Measurements from ENCODE around the gene LPP.
"Not testable (repeated sequence)": the region's sequence is repeated elsewhere in the genome, so short reads cannot be mapped to it uniquely, and the experiment has no call there.

LPP gene

DNA sequence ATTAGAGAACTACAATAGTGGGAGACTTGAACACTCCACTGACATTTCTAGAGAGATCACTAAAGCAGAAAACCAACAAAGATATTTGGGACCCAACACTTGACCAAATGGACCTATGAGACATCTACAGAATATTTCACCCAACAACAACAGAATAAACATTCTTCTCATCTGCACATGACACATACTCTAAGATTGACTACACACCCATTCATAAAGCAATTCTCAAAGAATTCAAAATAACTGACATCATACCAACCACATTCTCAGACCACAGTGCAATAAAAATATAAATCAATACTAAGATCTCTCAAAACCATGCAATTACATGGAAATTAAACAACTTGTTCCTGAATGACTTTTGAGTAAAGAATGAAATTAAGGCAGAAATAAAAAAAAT, 473.7 kb downstream of the LPP start:
- Histone ChIP-seq H3K27me3 (ENCODE audit: insufficient read depth, poor library complexity, severe bottlenecking) (no peaks in the 10 kb centered on the region), H3K4me3 (replicated peaks; ENCODE audit: insufficient read depth, low read length) (no peak overlapping the region), H3K27ac (replicated peaks) (no peak overlapping the region)
- DNase-seq (ENCODE audit: low read depth in 1 of 2, low spot score in 1 of 2): no peak
- no peak for TF ChIP-seq SPI1 (IDR thresholded peaks at IDR 0.05; ENCODE audit: borderline replicate concordance, low read depth)
- TF ChIP-seq POLR2AphosphoS5 (IDR thresholded peaks at IDR 0.05; ENCODE audit: low read depth): no peak

DNA sequence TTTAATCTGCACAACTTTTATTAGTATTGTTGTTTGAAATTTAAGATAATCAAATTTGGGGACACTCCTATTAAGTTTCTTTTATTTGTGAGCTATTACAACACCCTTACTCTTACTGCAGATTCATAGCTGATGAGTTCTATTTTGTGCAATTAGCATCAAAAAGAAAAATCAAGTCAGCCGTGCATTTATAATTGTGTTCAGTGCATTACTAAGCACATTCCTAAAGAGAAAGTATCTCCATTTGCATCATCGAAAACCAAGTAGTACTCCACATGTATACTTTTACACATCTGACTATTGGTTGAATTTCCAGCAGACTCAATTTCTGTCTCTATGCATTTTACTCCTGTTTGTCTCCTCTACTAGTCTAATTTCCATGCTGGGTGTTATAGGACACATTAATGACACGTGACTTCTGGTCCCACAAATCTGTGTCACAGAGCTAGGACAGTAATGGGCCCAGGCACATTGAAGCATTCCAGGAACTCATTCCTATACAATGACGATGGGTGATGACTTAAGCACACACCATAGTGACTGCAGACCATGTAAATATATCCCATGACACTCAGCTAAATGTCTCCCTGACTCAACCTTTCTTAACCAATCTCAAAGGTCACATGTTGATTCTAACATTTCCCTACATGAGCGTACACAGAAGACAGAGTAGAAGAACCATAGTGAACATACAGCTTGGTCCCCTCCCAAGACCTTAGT, 477.5 kb downstream of the LPP start:
- no peak for DNase-seq (ENCODE audit: low read depth in 1 of 2, low spot score in 1 of 2)

DNA sequence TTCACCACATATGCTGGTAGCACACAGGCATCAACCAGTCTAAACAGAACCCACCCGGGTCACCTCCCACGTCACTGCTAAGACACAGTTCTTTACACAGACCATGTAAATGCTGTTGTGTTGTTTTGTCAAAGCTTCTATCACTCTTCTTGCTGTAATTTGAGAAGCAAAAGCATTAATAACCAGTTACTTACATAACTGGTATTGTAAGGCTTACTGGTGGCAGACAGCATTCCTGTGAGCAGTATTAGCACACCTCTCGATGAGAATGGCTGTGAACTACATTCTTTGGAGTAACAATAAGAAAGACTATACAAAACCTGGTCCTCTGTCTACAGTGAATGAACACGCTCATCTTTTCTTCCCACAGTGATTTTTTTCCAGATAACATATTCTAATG, 479.2 kb downstream of the LPP start:
- DNase-seq (ENCODE audit: low read depth in 1 of 2, low spot score in 1 of 2): no peak
- H3K4me3 ChIP-seq (replicated peaks; ENCODE audit: insufficient read depth, low read length): no peak overlapping the region
- no peaks in the 10 kb centered on the region for H3K27me3 ChIP-seq (ENCODE audit: insufficient read depth, poor library complexity, severe bottlenecking)
- H3K27ac ChIP-seq (replicated peaks): no peak overlapping the region
- TF ChIP-seq POLR2AphosphoS5 (IDR thresholded peaks at IDR 0.05; ENCODE audit: low read depth): no peak
- TF ChIP-seq, protein P1, sequence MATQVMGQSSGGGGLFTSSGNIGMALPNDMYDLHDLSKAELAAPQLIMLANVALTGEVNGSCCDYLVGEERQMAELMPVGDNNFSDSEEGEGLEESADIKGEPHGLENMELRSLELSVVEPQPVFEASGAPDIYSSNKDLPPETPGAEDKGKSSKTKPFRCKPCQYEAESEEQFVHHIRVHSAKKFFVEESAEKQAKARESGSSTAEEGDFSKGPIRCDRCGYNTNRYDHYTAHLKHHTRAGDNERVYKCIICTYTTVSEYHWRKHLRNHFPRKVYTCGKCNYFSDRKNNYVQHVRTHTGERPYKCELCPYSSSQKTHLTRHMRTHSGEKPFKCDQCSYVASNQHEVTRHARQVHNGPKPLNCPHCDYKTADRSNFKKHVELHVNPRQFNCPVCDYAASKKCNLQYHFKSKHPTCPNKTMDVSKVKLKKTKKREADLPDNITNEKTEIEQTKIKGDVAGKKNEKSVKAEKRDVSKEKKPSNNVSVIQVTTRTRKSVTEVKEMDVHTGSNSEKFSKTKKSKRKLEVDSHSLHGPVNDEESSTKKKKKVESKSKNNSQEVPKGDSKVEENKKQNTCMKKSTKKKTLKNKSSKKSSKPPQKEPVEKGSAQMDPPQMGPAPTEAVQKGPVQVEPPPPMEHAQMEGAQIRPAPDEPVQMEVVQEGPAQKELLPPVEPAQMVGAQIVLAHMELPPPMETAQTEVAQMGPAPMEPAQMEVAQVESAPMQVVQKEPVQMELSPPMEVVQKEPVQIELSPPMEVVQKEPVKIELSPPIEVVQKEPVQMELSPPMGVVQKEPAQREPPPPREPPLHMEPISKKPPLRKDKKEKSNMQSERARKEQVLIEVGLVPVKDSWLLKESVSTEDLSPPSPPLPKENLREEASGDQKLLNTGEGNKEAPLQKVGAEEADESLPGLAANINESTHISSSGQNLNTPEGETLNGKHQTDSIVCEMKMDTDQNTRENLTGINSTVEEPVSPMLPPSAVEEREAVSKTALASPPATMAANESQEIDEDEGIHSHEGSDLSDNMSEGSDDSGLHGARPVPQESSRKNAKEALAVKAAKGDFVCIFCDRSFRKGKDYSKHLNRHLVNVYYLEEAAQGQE (IDR thresholded peaks at IDR 0.05; ENCODE audit: insufficient replicate concordance, low read depth): no peak
- no peak for TF ChIP-seq GABPA (IDR thresholded peaks at IDR 0.05; ENCODE audit: low read depth)
- TF ChIP-seq SPI1 (IDR thresholded peaks at IDR 0.05; ENCODE audit: borderline replicate concordance, low read depth): no peak
- TF ChIP-seq, protein P2, sequence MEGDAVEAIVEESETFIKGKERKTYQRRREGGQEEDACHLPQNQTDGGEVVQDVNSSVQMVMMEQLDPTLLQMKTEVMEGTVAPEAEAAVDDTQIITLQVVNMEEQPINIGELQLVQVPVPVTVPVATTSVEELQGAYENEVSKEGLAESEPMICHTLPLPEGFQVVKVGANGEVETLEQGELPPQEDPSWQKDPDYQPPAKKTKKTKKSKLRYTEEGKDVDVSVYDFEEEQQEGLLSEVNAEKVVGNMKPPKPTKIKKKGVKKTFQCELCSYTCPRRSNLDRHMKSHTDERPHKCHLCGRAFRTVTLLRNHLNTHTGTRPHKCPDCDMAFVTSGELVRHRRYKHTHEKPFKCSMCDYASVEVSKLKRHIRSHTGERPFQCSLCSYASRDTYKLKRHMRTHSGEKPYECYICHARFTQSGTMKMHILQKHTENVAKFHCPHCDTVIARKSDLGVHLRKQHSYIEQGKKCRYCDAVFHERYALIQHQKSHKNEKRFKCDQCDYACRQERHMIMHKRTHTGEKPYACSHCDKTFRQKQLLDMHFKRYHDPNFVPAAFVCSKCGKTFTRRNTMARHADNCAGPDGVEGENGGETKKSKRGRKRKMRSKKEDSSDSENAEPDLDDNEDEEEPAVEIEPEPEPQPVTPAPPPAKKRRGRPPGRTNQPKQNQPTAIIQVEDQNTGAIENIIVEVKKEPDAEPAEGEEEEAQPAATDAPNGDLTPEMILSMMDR (IDR thresholded peaks at IDR 0.05; ENCODE audit: insufficient read depth, low read length): no peak

More for the DNA sequence above, 477.5 kb downstream of the LPP start:
- Histone ChIP-seq H3K4me3 (replicated peaks; ENCODE audit: insufficient read depth, low read length) (no peak overlapping the region), H3K27me3 (ENCODE audit: insufficient read depth, poor library complexity, severe bottlenecking) (no peaks in the 10 kb centered on the region), H3K27ac (replicated peaks) (no peak overlapping the region)
- TF ChIP-seq POLR2AphosphoS5 (IDR thresholded peaks at IDR 0.05; ENCODE audit: low read depth): no peak
- no peak for TF ChIP-seq GABPA (IDR thresholded peaks at IDR 0.05; ENCODE audit: low read depth)

DNA sequence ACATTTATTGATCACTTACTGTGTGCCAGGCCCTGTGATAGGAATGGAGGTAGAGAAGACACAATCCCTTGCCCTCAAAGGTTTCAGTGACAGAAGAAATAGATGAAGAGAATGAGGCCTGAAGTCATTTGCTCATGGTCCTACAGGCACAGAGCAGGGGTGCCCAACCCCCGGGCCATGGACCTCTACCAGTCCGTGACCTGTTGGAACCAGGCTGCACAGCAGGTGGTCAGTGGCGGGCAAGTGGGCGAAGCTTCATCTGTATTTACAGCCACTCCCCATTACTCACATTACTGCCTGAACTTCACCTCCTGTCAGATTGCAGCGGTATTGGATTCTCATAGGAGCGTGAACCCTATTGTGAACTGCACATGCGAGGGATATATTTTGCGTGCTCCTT, 480.3 kb downstream of the LPP start:
- DNase-seq (ENCODE audit: low read depth in 1 of 2, low spot score in 1 of 2): no peak
- no peak for TF ChIP-seq POLR2AphosphoS5 (IDR thresholded peaks at IDR 0.05; ENCODE audit: low read depth)
- TF ChIP-seq, protein P1 (IDR thresholded peaks at IDR 0.05; ENCODE audit: insufficient replicate concordance, low read depth): no peak
- no peak for TF ChIP-seq SPI1 (IDR thresholded peaks at IDR 0.05; ENCODE audit: borderline replicate concordance, low read depth)
- Histone ChIP-seq H3K27ac (replicated peaks) (no peak overlapping the region), H3K27me3 (ENCODE audit: insufficient read depth, poor library complexity, severe bottlenecking) (no peaks in the 10 kb centered on the region), H3K4me3 (replicated peaks; ENCODE audit: insufficient read depth, low read length) (no peak overlapping the region)

DNA sequence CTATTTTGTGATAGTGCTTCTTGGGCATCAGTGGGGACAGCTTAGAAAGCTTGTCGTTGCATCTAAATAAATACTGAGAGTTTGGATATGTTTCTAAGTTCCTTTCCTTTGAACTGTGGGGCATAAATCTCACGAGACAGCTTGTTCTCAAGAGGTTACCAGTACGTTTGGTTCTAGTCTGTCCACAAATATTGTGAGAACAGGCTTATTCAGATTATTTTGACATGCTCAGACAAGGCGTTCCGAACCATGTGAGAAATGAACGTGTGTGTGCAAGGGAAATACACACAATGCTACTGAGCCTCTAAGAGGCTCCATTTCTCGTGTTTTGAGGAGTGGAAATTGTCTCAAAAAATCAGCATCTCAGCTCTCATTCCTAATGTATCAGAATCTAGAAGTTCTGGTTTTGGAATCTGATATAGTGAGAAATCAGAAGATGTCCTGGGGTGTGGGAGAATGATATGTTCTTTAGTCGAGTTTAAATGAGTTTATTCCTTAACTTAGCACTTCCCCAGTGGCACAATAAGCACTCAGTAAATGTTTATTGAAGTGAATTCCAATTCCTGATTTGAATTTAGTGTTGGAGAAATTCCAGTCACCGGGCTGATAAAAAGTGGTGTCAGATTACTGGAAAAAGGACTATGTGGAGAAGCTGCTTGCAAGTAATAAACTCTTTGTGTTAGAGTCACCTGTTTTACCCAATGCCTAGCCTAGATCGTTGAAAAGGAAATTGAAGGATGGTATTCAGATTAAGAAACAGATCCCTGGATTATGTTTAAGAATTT, 481.5 kb downstream of the LPP start:
- no peaks in the 10 kb centered on the region for H3K27me3 ChIP-seq (ENCODE audit: insufficient read depth, poor library complexity, severe bottlenecking)
- no peak overlapping the region for H3K27ac ChIP-seq (replicated peaks)
- TF ChIP-seq, protein P2 (IDR thresholded peaks at IDR 0.05; ENCODE audit: insufficient read depth, low read length): no peak
- TF ChIP-seq SPI1 (IDR thresholded peaks at IDR 0.05; ENCODE audit: borderline replicate concordance, low read depth) (no peak), POLR2AphosphoS5 (IDR thresholded peaks at IDR 0.05; ENCODE audit: low read depth) (no peak), GABPA (IDR thresholded peaks at IDR 0.05; ENCODE audit: low read depth) (no peak)
- TF ChIP-seq, protein P1 (IDR thresholded peaks at IDR 0.05; ENCODE audit: insufficient replicate concordance, low read depth): no peak
- H3K4me3 ChIP-seq (replicated peaks; ENCODE audit: insufficient read depth, low read length): no peak overlapping the region
- DNase-seq (ENCODE audit: low read depth in 1 of 2, low spot score in 1 of 2): no peak

DNA sequence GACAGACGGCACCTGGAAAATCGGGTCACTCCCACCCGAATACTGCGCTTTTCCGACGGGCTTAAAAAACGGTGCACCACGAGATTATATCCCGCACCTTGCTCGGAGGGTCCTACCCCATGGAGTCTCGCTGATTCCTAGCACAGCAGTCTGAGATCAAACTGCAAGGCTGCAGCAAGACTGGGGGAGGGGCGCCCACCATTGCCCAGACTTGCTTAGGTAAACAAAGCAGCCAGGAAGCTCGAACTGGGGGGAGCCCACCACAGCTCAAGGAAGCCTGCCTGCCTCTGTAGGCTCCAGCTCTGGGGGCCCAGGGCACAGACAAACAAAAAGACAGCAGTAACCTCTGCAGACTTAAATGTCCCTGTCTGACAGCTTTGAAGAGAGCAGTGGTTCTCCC, 482.3 kb downstream of the LPP start:
- H3K27ac ChIP-seq (replicated peaks): not testable (repeated sequence)

More for the DNA sequence above, 482.3 kb downstream of the LPP start:
- H3K4me3 ChIP-seq (replicated peaks; ENCODE audit: insufficient read depth, low read length); DNase-seq (ENCODE audit: low read depth in 1 of 2, low spot score in 1 of 2); H3K27me3 ChIP-seq (ENCODE audit: insufficient read depth, poor library complexity, severe bottlenecking): not testable (repeated sequence)
